Measurements from ENCODE around the gene SHMT1.

- TF ChIP-seq POLR2A (IDR thresholded peaks at IDR 0.05) (no peak), CTCF (IDR thresholded peaks at IDR 0.05) (no peak)
Measured at GRCh38 chr17:18322522-18322921, 40.8 kb downstream of the SHMT1 start.
